K562 (cell line): Measurements from ENCODE around the gene G6PC3. TPM values are rescaled to one million over a fixed set of nuclear protein-coding genes. Genes with fewer than 3 reads are reported as not detected.
A peak's percentile ranks its signal among the peaks of the same experiment; 100 is the strongest.

Experiments used
- PHF20 ChIP-seq: fragments of 450-650 bp; IDR thresholded peaks from 2 replicates; pipeline ENCODE4 v1.6.1; 2018; ENCODE audit not compliant: partially characterized antibody
- POLR2B ChIP-seq: fragments of 450-650 bp; IDR thresholded peaks from 2 replicates; pipeline ENCODE4 v1.6.1; 2018; ENCODE audit warnings: low read depth; ENCODE audit not compliant: partially characterized antibody
- RBBP5 ChIP-seq: fragments of 200-600 bp; sonication (generic); IDR thresholded peaks from 2 replicates; pipeline ENCODE4 v1.6.1; 2012; ENCODE audit warnings: borderline replicate concordance, mild to moderate bottlenecking, low read length, control low read depth, inconsistent platforms; ENCODE audit not compliant: insufficient read depth, poor library complexity, severe bottlenecking
- ZNF232 ChIP-seq: sonication (generic); formaldehyde crosslinking; IDR thresholded peaks from 2 replicates; pipeline ENCODE4 v1.8.0; 2022; ENCODE audit warnings: mild to moderate bottlenecking, missing genetic modification reagents
- ZNF586 ChIP-seq: fragments of 450-650 bp; formaldehyde crosslinking; conservative IDR thresholded peaks from 2 replicates; pipeline ENCODE4 v1.4.0; 2020; ENCODE audit warnings: mild to moderate bottlenecking, moderate library complexity
- polyA plus RNA-seq, 8 experiments: library from polyadenylated mRNA; depleted of rRNA in 4 of 8; stranded (reverse) in 5 of 8; unstranded in 3 of 8; fragments of >200 nt; fragmentation: Nextera tagmentation in 2 of 8; fragmentation: Illumina TruSeq in 1 of 8; extraction: Ambion mirVana in 2 of 8; extraction: Trizol in 1 of 8; gene quantifications; 2 replicates each; pipeline versions ENCODE4 v1.2.1 to v1.2.3, GENCODE V29; 2011 to 2014; ENCODE audit warnings: inconsistent platforms in 1 of 8, missing spikeins in 1 of 8
- total RNA-seq, 7 experiments: library from RNA; depleted of rRNA in 6 of 7; stranded (reverse); fragments of >200 nt in 6 of 7; fragmentation: Illumina TruSeq in 2 of 7; extraction: Trizol in 2 of 7; gene quantifications; 2 replicates each; pipeline versions ENCODE4 v1.2.1 to v1.2.3, GENCODE V29; 2011 to 2021; ENCODE audit warnings: low replicate concordance in 1 of 7
- TF ChIP-seq, protein P1 (sequence below), 2 experiments: IDR thresholded peaks; 2 replicates each; pipeline ENCODE4 v1.6.1; 2012; ENCODE audit warnings: improper control_type of control experiment in 2 of 2, low read depth in 2 of 2, low read length in 2 of 2, borderline replicate concordance in 1 of 2
- TF ChIP-seq, protein P2 (sequence below): fragments of 450-650 bp; IDR thresholded peaks from 2 replicates; pipeline ENCODE4 v1.6.1; 2018; ENCODE audit not compliant: partially characterized antibody
- TF ChIP-seq, protein P3 (sequence below): sonication (generic); formaldehyde crosslinking; IDR thresholded peaks from 2 replicates; pipeline ENCODE4 v1.8.0; 2023; ENCODE audit warnings: mild to moderate bottlenecking, missing genetic modification reagents
- TF ChIP-seq, protein P4 (sequence below): fragments of 450-650 bp; IDR thresholded peaks from 2 replicates; pipeline ENCODE4 v1.6.1; 2016; ENCODE audit warnings: low read depth, mild to moderate bottlenecking, moderate library complexity
- TF ChIP-seq, protein P5 (sequence below): fragments of 450-650 bp; IDR thresholded peaks from 2 replicates; pipeline ENCODE4 v1.6.1; 2016; ENCODE audit warnings: antibody characterized with exemption
- TF ChIP-seq, protein P6 (sequence below): sonication (generic); formaldehyde crosslinking; IDR thresholded peaks from 2 replicates; pipeline ENCODE4 v1.8.1; 2023; ENCODE audit warnings: mild to moderate bottlenecking, missing genetic modification reagents

G6PC3 gene
- total and polyA plus RNA-seq, 9 of the 15 experiments (the other 6 are each of a cell fraction or from before 2014, with no cell fraction given): 10.4 to 57.8 (median 31.1) TPM

DNA sequence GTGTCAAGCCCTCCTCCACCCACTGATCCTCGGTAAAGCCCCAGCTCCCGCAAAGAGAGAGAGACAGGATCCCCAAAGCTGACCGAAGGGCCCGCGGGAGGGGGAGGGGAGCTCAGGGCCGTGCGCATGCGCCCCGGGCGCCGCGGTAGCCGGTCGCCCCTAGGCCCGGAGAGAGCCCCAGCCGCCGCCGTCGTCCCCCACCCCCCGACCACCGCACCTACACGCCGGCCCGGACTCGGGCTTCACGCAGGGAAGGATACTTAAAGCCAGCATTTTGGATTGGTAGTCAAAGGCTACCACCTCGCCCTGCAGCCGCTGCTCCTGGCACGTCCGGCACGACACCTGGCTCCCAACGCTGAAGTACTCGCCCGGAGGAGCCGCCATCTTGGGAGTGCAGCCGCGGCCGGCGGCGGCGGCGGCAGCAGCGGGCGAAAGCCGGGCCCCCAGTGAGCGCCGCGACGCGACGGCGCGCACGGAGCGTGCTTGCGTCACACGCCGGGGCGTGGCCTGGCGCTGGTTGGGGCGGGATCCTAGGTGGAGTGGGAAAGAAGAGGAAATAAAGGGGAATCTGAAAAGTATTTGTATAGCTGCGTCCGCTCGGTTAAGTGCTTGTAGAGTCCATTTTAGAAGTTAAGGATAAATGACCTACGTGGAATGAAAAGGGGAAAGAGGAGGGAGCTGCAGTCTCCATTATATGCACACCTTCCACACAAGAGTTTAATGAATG lies 4.2 kb upstream of the G6PC3 start, which contains the start of gene LSM12 (continued):
- TF ChIP-seq ZNF586 (CRISPR knock-in tag): no peak
- TF ChIP-seq ZNF232: no peak
- TF ChIP-seq, protein P1, sequence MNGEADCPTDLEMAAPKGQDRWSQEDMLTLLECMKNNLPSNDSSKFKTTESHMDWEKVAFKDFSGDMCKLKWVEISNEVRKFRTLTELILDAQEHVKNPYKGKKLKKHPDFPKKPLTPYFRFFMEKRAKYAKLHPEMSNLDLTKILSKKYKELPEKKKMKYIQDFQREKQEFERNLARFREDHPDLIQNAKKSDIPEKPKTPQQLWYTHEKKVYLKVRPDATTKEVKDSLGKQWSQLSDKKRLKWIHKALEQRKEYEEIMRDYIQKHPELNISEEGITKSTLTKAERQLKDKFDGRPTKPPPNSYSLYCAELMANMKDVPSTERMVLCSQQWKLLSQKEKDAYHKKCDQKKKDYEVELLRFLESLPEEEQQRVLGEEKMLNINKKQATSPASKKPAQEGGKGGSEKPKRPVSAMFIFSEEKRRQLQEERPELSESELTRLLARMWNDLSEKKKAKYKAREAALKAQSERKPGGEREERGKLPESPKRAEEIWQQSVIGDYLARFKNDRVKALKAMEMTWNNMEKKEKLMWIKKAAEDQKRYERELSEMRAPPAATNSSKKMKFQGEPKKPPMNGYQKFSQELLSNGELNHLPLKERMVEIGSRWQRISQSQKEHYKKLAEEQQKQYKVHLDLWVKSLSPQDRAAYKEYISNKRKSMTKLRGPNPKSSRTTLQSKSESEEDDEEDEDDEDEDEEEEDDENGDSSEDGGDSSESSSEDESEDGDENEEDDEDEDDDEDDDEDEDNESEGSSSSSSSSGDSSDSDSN (IDR thresholded peaks at IDR 0.05; ENCODE audit: borderline replicate concordance in 1 of 2, low read depth in 2 of 2, low read length in 2 of 2): peak; percentile 21 to 54; a peak in 1 of 4 replicates
- TF ChIP-seq, protein P2, sequence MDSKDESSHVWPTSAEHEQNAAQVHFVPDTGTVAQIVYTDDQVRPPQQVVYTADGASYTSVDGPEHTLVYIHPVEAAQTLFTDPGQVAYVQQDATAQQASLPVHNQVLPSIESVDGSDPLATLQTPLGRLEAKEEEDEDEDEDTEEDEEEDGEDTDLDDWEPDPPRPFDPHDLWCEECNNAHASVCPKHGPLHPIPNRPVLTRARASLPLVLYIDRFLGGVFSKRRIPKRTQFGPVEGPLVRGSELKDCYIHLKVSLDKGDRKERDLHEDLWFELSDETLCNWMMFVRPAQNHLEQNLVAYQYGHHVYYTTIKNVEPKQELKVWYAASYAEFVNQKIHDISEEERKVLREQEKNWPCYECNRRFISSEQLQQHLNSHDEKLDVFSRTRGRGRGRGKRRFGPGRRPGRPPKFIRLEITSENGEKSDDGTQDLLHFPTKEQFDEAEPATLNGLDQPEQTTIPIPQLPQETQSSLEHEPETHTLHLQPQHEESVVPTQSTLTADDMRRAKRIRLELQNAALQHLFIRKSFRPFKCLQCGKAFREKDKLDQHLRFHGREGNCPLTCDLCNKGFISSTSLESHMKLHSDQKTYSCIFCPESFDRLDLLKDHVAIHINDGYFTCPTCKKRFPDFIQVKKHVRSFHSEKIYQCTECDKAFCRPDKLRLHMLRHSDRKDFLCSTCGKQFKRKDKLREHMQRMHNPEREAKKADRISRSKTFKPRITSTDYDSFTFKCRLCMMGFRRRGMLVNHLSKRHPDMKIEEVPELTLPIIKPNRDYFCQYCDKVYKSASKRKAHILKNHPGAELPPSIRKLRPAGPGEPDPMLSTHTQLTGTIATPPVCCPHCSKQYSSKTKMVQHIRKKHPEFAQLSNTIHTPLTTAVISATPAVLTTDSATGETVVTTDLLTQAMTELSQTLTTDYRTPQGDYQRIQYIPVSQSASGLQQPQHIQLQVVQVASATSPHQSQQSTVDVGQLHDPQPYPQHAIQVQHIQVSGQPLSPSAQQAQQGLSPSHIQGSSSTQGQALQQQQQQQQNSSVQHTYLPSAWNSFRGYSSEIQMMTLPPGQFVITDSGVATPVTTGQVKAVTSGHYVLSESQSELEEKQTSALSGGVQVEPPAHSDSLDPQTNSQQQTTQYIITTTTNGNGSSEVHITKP: peak; percentile 72
- TF ChIP-seq PHF20: peak; percentile 69
- TF ChIP-seq POLR2B: peak; percentile 63
- TF ChIP-seq, protein P3, sequence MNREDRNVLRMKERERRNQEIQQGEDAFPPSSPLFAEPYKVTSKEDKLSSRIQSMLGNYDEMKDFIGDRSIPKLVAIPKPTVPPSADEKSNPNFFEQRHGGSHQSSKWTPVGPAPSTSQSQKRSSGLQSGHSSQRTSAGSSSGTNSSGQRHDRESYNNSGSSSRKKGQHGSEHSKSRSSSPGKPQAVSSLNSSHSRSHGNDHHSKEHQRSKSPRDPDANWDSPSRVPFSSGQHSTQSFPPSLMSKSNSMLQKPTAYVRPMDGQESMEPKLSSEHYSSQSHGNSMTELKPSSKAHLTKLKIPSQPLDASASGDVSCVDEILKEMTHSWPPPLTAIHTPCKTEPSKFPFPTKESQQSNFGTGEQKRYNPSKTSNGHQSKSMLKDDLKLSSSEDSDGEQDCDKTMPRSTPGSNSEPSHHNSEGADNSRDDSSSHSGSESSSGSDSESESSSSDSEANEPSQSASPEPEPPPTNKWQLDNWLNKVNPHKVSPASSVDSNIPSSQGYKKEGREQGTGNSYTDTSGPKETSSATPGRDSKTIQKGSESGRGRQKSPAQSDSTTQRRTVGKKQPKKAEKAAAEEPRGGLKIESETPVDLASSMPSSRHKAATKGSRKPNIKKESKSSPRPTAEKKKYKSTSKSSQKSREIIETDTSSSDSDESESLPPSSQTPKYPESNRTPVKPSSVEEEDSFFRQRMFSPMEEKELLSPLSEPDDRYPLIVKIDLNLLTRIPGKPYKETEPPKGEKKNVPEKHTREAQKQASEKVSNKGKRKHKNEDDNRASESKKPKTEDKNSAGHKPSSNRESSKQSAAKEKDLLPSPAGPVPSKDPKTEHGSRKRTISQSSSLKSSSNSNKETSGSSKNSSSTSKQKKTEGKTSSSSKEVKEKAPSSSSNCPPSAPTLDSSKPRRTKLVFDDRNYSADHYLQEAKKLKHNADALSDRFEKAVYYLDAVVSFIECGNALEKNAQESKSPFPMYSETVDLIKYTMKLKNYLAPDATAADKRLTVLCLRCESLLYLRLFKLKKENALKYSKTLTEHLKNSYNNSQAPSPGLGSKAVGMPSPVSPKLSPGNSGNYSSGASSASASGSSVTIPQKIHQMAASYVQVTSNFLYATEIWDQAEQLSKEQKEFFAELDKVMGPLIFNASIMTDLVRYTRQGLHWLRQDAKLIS (CRISPR knock-in tag): 0 out of 2 replicates have a peak, but pooled peaks have one; percentile 25
- TF ChIP-seq, protein P4, sequence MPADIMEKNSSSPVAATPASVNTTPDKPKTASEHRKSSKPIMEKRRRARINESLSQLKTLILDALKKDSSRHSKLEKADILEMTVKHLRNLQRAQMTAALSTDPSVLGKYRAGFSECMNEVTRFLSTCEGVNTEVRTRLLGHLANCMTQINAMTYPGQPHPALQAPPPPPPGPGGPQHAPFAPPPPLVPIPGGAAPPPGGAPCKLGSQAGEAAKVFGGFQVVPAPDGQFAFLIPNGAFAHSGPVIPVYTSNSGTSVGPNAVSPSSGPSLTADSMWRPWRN: no peak
- TF ChIP-seq, protein P5, sequence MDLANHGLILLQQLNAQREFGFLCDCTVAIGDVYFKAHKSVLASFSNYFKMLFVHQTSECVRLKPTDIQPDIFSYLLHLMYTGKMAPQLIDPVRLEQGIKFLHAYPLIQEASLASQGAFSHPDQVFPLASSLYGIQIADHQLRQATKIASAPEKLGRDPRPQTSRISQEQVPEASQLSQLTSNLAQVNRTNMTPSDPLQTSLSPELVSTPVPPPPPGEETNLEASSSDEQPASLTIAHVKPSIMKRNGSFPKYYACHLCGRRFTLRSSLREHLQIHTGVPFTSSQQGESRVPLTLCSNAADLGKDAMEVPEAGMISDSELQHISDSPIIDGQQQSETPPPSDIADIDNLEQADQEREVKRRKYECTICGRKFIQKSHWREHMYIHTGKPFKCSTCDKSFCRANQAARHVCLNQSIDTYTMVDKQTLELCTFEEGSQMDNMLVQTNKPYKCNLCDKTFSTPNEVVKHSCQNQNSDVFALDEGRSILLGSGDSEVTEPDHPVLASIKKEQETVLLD: peak; percentile 73
- TF ChIP-seq RBBP5: peak; percentile 88
- TF ChIP-seq, protein P6, sequence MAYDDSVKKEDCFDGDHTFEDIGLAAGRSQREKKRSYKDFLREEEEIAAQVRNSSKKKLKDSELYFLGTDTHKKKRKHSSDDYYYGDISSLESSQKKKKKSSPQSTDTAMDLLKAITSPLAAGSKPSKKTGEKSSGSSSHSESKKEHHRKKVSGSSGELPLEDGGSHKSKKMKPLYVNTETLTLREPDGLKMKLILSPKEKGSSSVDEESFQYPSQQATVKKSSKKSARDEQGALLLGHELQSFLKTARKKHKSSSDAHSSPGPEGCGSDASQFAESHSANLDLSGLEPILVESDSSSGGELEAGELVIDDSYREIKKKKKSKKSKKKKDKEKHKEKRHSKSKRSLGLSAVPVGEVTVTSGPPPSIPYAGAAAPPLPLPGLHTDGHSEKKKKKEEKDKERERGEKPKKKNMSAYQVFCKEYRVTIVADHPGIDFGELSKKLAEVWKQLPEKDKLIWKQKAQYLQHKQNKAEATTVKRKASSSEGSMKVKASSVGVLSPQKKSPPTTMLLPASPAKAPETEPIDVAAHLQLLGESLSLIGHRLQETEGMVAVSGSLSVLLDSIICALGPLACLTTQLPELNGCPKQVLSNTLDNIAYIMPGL: 0 out of 2 replicates have a peak, but pooled peaks have one; percentile 42
